AG10803 (cell line): ENCODE data around the gene SLC29A4.
"Not testable (repeated sequence)": the region's sequence is repeated elsewhere in the genome, so short reads cannot be mapped to it uniquely, and the experiment has no call there.

Experiments used
- DNase-seq: peaks from one replicate; pipeline ENCODE4 v3.0.0; 2010; ENCODE audit warnings: low read depth
- H3K4me3 ChIP-seq: 2 replicates; pipeline ENCODE4 v1.5.1; 2011; ENCODE audit warnings: mild to moderate bottlenecking, low read length, control low read depth
- CTCF ChIP-seq: conservative IDR thresholded peaks from 2 replicates; pipeline ENCODE4 v1.5.1; 2011; ENCODE audit warnings: mild to moderate bottlenecking, low read length, control low read depth, inconsistent platforms

The SLC29A4 gene

GRCh38 chr7:5282543-5283316, at the start of gene SLC29A4:
Gene SLC29A4 (plus strand): TSS chr7:5282943. CDS start chr7:5287817, 4,874 bp downstream.
- DNase-seq: peak; percentile 26
- TF ChIP-seq CTCF: no peak

GRCh38 chr7:5234852-5235831, 47.6 kb upstream of the SLC29A4 start:
- no peak overlapping the region for H3K4me3 ChIP-seq
- peak; percentile 29 for DNase-seq
- no peak for TF ChIP-seq CTCF

More at GRCh38 chr7:5282543-5283316, at the start of gene SLC29A4:
- H3K4me3 ChIP-seq: peak within 1 kb of the TSS; percentile 31

- DNase-seq: peak; percentile 52
- peak overlapping the region; percentile 30; the same call in 1 of the 2 replicates for H3K4me3 ChIP-seq
- TF ChIP-seq CTCF: no peak
Observed at GRCh38 chr7:5237286-5237685, 45.5 kb upstream of the SLC29A4 start.

GRCh38 chr7:5238500-5238899, 44.2 kb upstream of the SLC29A4 start:
- H3K4me3 ChIP-seq: no peak overlapping the region
- no peak for TF ChIP-seq CTCF
- no peak for DNase-seq

- TF ChIP-seq CTCF: no peak
- no peak overlapping the region for H3K4me3 ChIP-seq
- DNase-seq: no peak
Observed at GRCh38 chr7:5243261-5243660, 39.5 kb upstream of the SLC29A4 start.

- no peak for DNase-seq
- no peak overlapping the region for H3K4me3 ChIP-seq
- TF ChIP-seq CTCF: no peak
Observed at GRCh38 chr7:5248201-5248885, 34.4 kb upstream of the SLC29A4 start.

- not testable (repeated sequence) for DNase-seq, H3K4me3 ChIP-seq
Observed at GRCh38 chr7:5250787-5251186, 32.0 kb upstream of the SLC29A4 start.

- not testable (repeated sequence) for DNase-seq, H3K4me3 ChIP-seq
Observed at GRCh38 chr7:5253529-5253928, 29.2 kb upstream of the SLC29A4 start.

- not testable (repeated sequence) for H3K4me3 ChIP-seq, DNase-seq
Observed at GRCh38 chr7:5254371-5254770, 28.4 kb upstream of the SLC29A4 start.
